ENCODE measurements around the gene SLC12A1.

The SLC12A1 gene

DNA sequence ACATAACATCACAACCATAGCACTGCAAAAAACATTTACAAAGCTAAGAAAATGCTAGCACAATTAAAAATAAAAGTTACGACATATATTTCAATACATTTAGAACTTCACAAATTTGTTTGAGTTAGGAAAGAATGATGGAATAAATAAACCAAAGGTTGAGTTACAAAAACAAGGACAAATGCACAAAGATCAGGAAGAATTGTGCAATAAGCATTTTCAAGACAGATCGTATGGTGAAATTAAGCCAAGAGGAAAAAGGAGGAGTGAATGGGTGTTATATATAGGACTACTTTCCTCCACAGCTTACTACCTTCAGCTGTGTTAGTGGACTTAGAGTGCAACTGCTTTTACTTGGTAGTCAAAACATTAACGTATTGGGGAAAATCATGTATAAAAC lies 20.6 kb upstream of the SLC12A1 start:
- Histone ChIP-seq H3K27ac (ENCODE audit: low read depth in 2 of 2, low read length in 2 of 2) (no peak overlapping the region), H3K9ac (ENCODE audit: low read depth in 1 of 2, low read length in 2 of 2) (no peak overlapping the region), H3K4me3 (ENCODE audit: low read length in 2 of 2) (no peak overlapping the region), H3K9me3 (ENCODE audit: control insufficient read depth in 2 of 2, low read length in 2 of 2) (peaks cover 0 to 3% of the 10 kb centered on the region in 2 donors), H3K4me1 (ENCODE audit: control insufficient read depth in 2 of 2, insufficient read depth in 2 of 2, low read length in 2 of 2) (no peaks in the 10 kb centered on the region), H3K27me3 (ENCODE audit: control insufficient read depth in 2 of 2, insufficient read depth in 2 of 2, low read length in 2 of 2) (peaks cover 0 to 2% of the 10 kb centered on the region in 2 donors), H3K36me3 (ENCODE audit: control insufficient read depth in 2 of 2, insufficient read depth in 2 of 2, low read length in 2 of 2) (no peaks in the 10 kb centered on the region)

DNA sequence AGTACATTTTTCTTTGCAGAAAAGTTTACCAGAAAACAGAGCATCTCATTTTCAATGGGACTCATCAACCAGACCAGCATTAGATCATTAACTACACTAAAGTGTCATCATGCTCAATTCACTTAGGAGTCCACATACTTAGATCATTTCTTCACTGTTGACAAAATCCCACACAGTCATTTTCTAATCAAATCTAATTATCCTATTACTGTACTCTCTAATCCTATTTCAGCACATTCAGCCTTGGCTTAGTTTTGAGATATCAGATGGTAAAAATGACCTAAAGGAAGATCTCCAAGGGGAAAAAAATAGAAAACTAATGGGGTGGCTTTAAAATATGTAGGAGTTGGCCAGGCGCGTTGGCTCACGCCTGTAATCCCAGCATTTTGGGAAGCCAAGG lies 19.8 kb upstream of the SLC12A1 start:
- Histone ChIP-seq H3K4me1 (ENCODE audit: control insufficient read depth in 2 of 2, insufficient read depth in 2 of 2, low read length in 2 of 2) (peaks cover 0 to 3% of the 10 kb centered on the region in 2 donors), H3K27ac (ENCODE audit: low read depth in 2 of 2, low read length in 2 of 2) (no peak overlapping the region), H3K36me3 (ENCODE audit: control insufficient read depth in 2 of 2, insufficient read depth in 2 of 2, low read length in 2 of 2) (no peaks in the 10 kb centered on the region), H3K9me3 (ENCODE audit: control insufficient read depth in 2 of 2, low read length in 2 of 2) (peaks cover 0 to 3% of the 10 kb centered on the region in 2 donors), H3K9ac (ENCODE audit: low read depth in 1 of 2, low read length in 2 of 2) (no peak overlapping the region), H3K27me3 (ENCODE audit: control insufficient read depth in 2 of 2, insufficient read depth in 2 of 2, low read length in 2 of 2) (peaks cover 0 to 2% of the 10 kb centered on the region in 2 donors), H3K4me3 (ENCODE audit: low read length in 2 of 2) (no peak overlapping the region)

DNA sequence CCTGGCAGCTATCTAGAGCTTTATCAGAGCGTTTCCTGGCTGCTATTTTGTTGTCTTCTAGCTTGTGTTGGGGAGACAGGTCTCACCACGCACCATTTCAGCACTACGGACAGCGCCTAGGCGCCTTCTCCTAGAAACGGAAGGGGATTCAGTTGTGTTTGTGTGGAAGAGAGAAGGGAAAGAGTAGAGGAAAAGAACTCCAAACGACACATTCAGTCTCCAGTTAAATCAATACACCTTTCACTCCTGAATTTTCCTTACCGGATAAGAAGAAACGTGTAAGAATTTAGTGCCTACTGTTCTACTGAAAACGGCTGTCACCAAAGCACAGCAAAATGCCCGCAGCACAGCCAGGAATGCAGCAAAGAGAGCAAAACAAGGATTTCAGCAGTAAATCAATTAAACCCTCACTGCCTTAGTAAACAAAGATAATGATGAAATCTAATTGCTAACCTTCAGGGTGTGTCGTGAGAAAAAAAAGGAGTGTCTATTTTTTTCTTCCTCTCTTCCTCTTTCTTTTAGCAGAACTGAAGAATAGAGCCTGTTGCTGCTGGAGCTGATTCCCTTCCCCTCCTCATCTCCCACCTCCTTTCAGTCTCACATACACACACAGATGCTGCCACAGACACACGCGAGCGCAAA lies 15.0 kb upstream of the SLC12A1 start:
- H3K36me3 ChIP-seq (ENCODE audit: control insufficient read depth in 2 of 2, insufficient read depth in 2 of 2, low read length in 2 of 2) = no peaks in the 10 kb centered on the region
- H3K27ac ChIP-seq (ENCODE audit: low read depth in 2 of 2, low read length in 2 of 2) = no peak overlapping the region
- peaks cover 0 to 3% of the 10 kb centered on the region in 2 donors for H3K9me3 ChIP-seq (ENCODE audit: control insufficient read depth in 2 of 2, low read length in 2 of 2)
- H3K9ac ChIP-seq (ENCODE audit: low read depth in 1 of 2, low read length in 2 of 2) = no peak overlapping the region
- peak overlapping the region; percentile 57 to 64 for H3K4me3 ChIP-seq (ENCODE audit: low read length in 2 of 2)
- peaks cover 0 to 7% of the 10 kb centered on the region in 2 donors for H3K4me1 ChIP-seq (ENCODE audit: control insufficient read depth in 2 of 2, insufficient read depth in 2 of 2, low read length in 2 of 2)
- H3K27me3 ChIP-seq (ENCODE audit: control insufficient read depth in 2 of 2, insufficient read depth in 2 of 2, low read length in 2 of 2) = peaks cover 0 to 5% of the 10 kb centered on the region in 2 donors

DNA sequence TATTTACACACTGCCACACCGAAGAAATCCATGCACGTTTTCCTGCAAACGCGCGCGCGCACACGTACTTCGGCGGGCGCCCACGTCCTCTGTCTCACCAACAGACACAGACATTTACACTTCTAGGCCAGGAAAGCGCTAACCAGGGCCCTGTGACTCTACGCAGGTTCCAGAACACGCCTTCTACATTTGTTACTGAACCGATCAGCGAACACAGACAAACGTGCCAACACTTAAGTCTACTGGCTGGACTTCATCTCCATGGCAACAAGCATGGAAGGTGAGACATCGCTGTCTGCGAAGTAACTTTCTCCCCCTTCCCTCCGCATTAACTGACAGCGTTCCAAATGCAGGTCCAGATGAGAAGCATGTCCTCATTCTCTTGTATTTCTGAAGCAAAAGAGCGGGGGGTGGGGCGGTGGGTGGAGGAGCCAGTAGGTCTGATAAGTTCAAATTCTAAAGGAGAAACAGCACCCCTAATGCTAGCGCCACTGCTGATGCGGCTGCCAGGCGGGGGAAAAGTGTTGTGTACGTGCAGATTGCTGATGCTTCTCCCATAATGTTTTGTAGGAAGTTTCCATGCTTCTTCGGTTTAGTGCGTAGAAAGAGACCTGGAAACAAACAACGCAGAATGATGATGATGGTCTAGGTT lies 14.4 kb upstream of the SLC12A1 start, which contains the start of gene CTXN2:
Gene CTXN2 (plus strand): TSS at position 92 of the 652 bp plus-strand sequence. CDS start 9,636 bp downstream, outside the sequence.
- Histone ChIP-seq H3K4me3 (ENCODE audit: low read length in 2 of 2) (peak within 1 kb of the TSS; percentile 57 to 64), H3K4me1 (ENCODE audit: control insufficient read depth in 2 of 2, insufficient read depth in 2 of 2, low read length in 2 of 2) (peaks cover 0 to 7% of the 10 kb centered on the region in 2 donors), H3K27ac (ENCODE audit: low read depth in 2 of 2, low read length in 2 of 2) (no peak within 1 kb of the TSS), H3K36me3 (ENCODE audit: control insufficient read depth in 2 of 2, insufficient read depth in 2 of 2, low read length in 2 of 2) (no peaks in the 10 kb centered on the region), H3K27me3 (ENCODE audit: control insufficient read depth in 2 of 2, insufficient read depth in 2 of 2, low read length in 2 of 2) (peaks cover 0 to 5% of the 10 kb centered on the region in 2 donors), H3K9me3 (ENCODE audit: control insufficient read depth in 2 of 2, low read length in 2 of 2) (peaks cover 0 to 3% of the 10 kb centered on the region in 2 donors), H3K9ac (ENCODE audit: low read depth in 1 of 2, low read length in 2 of 2) (no peak within 1 kb of the TSS)

DNA sequence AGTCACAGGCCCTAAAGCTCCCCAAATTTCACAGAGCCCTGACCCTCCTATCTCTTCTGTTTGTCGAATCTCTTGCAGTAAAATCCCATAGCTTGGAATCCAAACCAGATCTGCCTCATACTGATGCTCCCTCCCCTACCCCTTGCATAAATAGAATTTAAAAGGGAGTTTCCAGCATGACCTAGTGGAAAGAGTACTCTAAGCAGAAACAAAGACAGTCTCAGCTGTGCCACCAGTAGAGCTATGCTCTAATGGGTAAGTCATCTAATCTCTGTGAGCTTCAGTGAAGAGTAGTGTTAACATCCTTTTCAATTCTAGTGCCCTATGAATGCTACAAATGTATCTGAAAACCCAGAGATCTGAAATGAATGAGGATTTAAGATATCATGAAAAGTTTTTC lies 4.0 kb upstream of the SLC12A1 start:
- no peak overlapping the region for H3K9ac ChIP-seq (ENCODE audit: low read depth in 1 of 2, low read length in 2 of 2)
- H3K4me1 ChIP-seq (ENCODE audit: control insufficient read depth in 2 of 2, insufficient read depth in 2 of 2, low read length in 2 of 2) = no peaks in the 10 kb centered on the region
- H3K9me3 ChIP-seq (ENCODE audit: control insufficient read depth in 2 of 2, low read length in 2 of 2) = no peaks in the 10 kb centered on the region
- H3K27me3 ChIP-seq (ENCODE audit: control insufficient read depth in 2 of 2, insufficient read depth in 2 of 2, low read length in 2 of 2) = peaks cover 0 to 5% of the 10 kb centered on the region in 2 donors
- H3K36me3 ChIP-seq (ENCODE audit: control insufficient read depth in 2 of 2, insufficient read depth in 2 of 2, low read length in 2 of 2) = no peaks in the 10 kb centered on the region
- no peak overlapping the region for H3K27ac ChIP-seq (ENCODE audit: low read depth in 2 of 2, low read length in 2 of 2)
- H3K4me3 ChIP-seq (ENCODE audit: low read length in 2 of 2) = no peak overlapping the region

DNA sequence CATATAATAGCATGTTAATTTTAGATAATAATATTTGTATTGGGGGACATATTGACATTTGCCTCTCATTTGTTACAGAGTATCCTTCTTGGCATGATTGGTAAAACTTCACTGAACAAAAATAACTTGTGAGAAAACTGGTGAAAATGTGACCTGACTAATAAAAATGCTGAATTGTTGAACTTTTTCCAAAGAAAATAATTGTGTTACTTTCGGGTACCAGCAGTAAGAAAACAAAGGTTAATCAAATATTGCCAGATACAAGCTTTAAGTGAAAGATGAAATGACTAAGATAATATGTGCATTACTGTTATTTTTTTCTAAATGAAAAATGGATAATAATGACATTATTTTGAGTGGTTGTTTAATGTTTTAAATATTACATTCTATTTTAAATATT lies 15.2 kb downstream of the SLC12A1 start:
- H3K27ac ChIP-seq (ENCODE audit: low read depth in 2 of 2, low read length in 2 of 2) = no peak overlapping the region
- no peak overlapping the region for H3K9ac ChIP-seq (ENCODE audit: low read depth in 1 of 2, low read length in 2 of 2)
- H3K27me3 ChIP-seq (ENCODE audit: control insufficient read depth in 2 of 2, insufficient read depth in 2 of 2, low read length in 2 of 2) = no peaks in the 10 kb centered on the region
- no peak overlapping the region for H3K4me3 ChIP-seq (ENCODE audit: low read length in 2 of 2)
- H3K9me3 ChIP-seq (ENCODE audit: control insufficient read depth in 2 of 2, low read length in 2 of 2) = no peaks in the 10 kb centered on the region
- no peaks in the 10 kb centered on the region for H3K4me1 ChIP-seq (ENCODE audit: control insufficient read depth in 2 of 2, insufficient read depth in 2 of 2, low read length in 2 of 2)
- no peaks in the 10 kb centered on the region for H3K36me3 ChIP-seq (ENCODE audit: control insufficient read depth in 2 of 2, insufficient read depth in 2 of 2, low read length in 2 of 2)

DNA sequence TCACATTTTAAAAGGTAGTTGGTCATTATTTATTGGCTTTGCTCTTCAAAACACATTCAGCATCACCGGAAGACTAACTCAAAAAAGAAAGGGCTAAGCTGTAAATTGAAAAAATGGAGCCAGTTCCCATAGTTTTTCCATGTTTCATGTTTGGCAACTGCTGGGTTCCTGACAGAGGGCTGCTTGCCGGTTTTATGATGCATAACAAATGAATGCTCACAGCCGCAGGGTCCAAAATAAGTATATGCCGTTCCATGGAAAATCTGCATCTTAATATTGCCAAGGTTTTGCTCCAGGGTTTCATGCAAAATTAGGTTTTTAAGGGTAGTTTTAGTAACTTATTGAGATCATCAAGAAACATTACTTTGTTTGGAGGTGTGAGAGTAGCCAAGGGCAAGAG lies 15.8 kb downstream of the SLC12A1 start:
- H3K36me3 ChIP-seq (ENCODE audit: control insufficient read depth in 2 of 2, insufficient read depth in 2 of 2, low read length in 2 of 2) = no peaks in the 10 kb centered on the region
- no peaks in the 10 kb centered on the region for H3K27me3 ChIP-seq (ENCODE audit: control insufficient read depth in 2 of 2, insufficient read depth in 2 of 2, low read length in 2 of 2)
- H3K9ac ChIP-seq (ENCODE audit: low read depth in 1 of 2, low read length in 2 of 2) = no peak overlapping the region
- H3K9me3 ChIP-seq (ENCODE audit: control insufficient read depth in 2 of 2, low read length in 2 of 2) = no peaks in the 10 kb centered on the region
- no peak overlapping the region for H3K27ac ChIP-seq (ENCODE audit: low read depth in 2 of 2, low read length in 2 of 2)
- no peaks in the 10 kb centered on the region for H3K4me1 ChIP-seq (ENCODE audit: control insufficient read depth in 2 of 2, insufficient read depth in 2 of 2, low read length in 2 of 2)
- H3K4me3 ChIP-seq (ENCODE audit: low read length in 2 of 2) = no peak overlapping the region

DNA sequence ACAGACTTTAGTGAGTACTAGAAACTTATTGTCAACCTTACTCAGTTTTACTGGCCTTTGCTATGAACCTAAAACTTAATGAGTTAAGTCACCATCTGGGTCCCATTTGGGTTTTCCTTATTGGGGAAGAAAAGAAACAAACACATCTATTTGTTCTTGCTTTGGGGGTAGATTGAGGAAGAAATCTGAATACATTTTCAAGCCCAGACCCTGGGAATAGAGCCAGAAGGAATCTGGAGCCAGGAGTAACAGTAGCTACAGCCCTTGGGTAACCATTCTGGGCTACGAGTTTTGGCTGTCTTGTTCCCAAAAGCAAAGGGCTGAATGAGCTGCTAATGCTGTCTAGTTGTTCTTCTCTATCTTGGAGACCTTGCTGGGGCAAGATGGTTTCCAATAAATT lies 16.5 kb downstream of the SLC12A1 start:
- H3K4me1 ChIP-seq (ENCODE audit: control insufficient read depth in 2 of 2, insufficient read depth in 2 of 2, low read length in 2 of 2) = no peaks in the 10 kb centered on the region
- H3K27ac ChIP-seq (ENCODE audit: low read depth in 2 of 2, low read length in 2 of 2) = no peak overlapping the region
- no peaks in the 10 kb centered on the region for H3K9me3 ChIP-seq (ENCODE audit: control insufficient read depth in 2 of 2, low read length in 2 of 2)
- H3K27me3 ChIP-seq (ENCODE audit: control insufficient read depth in 2 of 2, insufficient read depth in 2 of 2, low read length in 2 of 2) = no peaks in the 10 kb centered on the region
- no peaks in the 10 kb centered on the region for H3K36me3 ChIP-seq (ENCODE audit: control insufficient read depth in 2 of 2, insufficient read depth in 2 of 2, low read length in 2 of 2)
- H3K4me3 ChIP-seq (ENCODE audit: low read length in 2 of 2) = no peak overlapping the region
- no peak overlapping the region for H3K9ac ChIP-seq (ENCODE audit: low read depth in 1 of 2, low read length in 2 of 2)

DNA sequence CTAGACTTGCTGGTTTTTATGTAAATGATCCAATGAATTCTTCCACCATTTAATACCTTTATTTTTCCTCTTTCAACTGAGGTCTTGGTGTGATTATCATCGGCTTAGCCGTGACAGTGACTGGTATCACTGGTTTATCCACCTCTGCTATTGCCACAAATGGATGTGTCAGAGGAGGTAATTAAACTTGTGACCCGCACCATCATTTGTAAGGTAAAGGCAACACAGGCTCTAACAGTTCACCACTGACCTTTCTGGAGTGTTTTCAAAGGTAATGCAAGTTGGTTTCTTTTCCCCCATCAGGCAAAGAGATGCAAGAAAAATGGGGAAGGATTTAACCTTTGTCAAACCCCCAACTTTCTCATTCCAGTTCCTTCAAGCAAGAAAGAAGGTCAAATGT lies 19.7 kb downstream of the SLC12A1 start:
- Histone ChIP-seq H3K36me3 (ENCODE audit: control insufficient read depth in 2 of 2, insufficient read depth in 2 of 2, low read length in 2 of 2) (no peaks in the 10 kb centered on the region), H3K4me1 (ENCODE audit: control insufficient read depth in 2 of 2, insufficient read depth in 2 of 2, low read length in 2 of 2) (no peaks in the 10 kb centered on the region), H3K9ac (ENCODE audit: low read depth in 1 of 2, low read length in 2 of 2) (no peak overlapping the region), H3K9me3 (ENCODE audit: control insufficient read depth in 2 of 2, low read length in 2 of 2) (no peaks in the 10 kb centered on the region), H3K4me3 (ENCODE audit: low read length in 2 of 2) (no peak overlapping the region), H3K27ac (ENCODE audit: low read depth in 2 of 2, low read length in 2 of 2) (no peak overlapping the region), H3K27me3 (ENCODE audit: control insufficient read depth in 2 of 2, insufficient read depth in 2 of 2, low read length in 2 of 2) (no peaks in the 10 kb centered on the region)

DNA sequence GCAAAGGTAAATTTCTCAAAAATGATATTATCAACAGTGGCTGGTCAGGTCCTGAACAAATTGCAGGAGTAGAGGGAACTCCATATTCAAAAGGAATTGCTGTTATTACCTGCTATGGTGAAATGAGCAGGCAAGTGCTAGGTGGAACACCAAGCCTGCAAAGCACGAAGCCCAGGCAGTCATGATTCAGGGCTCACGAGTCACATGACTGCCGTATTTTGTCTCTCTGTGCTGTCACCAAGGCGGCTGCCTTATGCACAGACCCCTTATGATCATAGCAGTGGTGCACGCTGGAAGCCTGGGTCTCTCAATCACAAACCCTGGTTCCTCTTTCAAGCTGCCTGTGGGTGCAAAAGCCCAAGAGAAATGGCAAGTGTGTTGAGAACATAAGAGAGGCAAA lies 24.4 kb downstream of the SLC12A1 start:
- Histone ChIP-seq H3K36me3 (ENCODE audit: control insufficient read depth in 2 of 2, insufficient read depth in 2 of 2, low read length in 2 of 2) (no peaks in the 10 kb centered on the region), H3K4me1 (ENCODE audit: control insufficient read depth in 2 of 2, insufficient read depth in 2 of 2, low read length in 2 of 2) (no peaks in the 10 kb centered on the region), H3K4me3 (ENCODE audit: low read length in 2 of 2) (no peak overlapping the region), H3K9me3 (ENCODE audit: control insufficient read depth in 2 of 2, low read length in 2 of 2) (no peaks in the 10 kb centered on the region), H3K9ac (ENCODE audit: low read depth in 1 of 2, low read length in 2 of 2) (no peak overlapping the region), H3K27me3 (ENCODE audit: control insufficient read depth in 2 of 2, insufficient read depth in 2 of 2, low read length in 2 of 2) (no peaks in the 10 kb centered on the region), H3K27ac (ENCODE audit: low read depth in 2 of 2, low read length in 2 of 2) (no peak overlapping the region)

Measured in mucosa of rectum (tissue), 2 donors.